ENCODE results near the gene HSFX3. TPM values are rescaled to one million over a fixed set of nuclear protein-coding genes. Genes with fewer than 3 reads are reported as not detected.

HSFX3 gene
- total RNA-seq (2022; extraction: Qiagen RNA extraction), result 0.07 TPM in 1 of 5 replicates, not detected in the others

GRCh38 chrX:149549701-149550100, at the start of gene HSFX3:
Gene HSFX3 (minus strand): TSS chrX:149549924. CDS start chrX:149549852, 72 bp downstream.

GRCh38 chrX:149595214-149595613, 45.5 kb upstream of the HSFX3 start, which contains the start of gene HSFX2:
Gene HSFX2 (minus strand): TSS chrX:149595314. CDS start chrX:149594700, 614 bp downstream.

GRCh38 chrX:149587359-149587758, 37.6 kb upstream of the HSFX3 start, which contains the start of gene MAGEA9B:
Gene MAGEA9B (minus strand): TSS chrX:149587459. CDS start chrX:149583179, 4,280 bp downstream.

GRCh38 chrX:149540621-149541520, 8.9 kb downstream of the HSFX3 start, which contains the start of gene EOLA1:
Gene EOLA1 (plus strand): TSS chrX:149541012. CDS start chrX:149545631, 4,619 bp downstream.

GRCh38 chrX:149504915-149505651, 44.6 kb downstream of the HSFX3 start, which contains the start of gene IDS:
Gene IDS (minus strand): TSS chrX:149505306. CDS start chrX:149505137, 169 bp downstream.

Other genes with a start within 250 kb of the HSFX3 start
- 90.2 to 95.3 TPM (median 92.7 TPM) in 5 replicates for gene IDS, start 44.6 kb downstream of the HSFX3 start, total RNA-seq (2022; extraction: Qiagen RNA extraction)
- 20.6 to 22.5 TPM (median 21.3 TPM) in 5 replicates for gene EOLA1, start 8.9 kb downstream of the HSFX3 start, total RNA-seq (2022; extraction: Qiagen RNA extraction)
- 0.06 TPM in 1 of 5 replicates, not detected in the others for gene MAGEA9B, start 37.5 kb upstream of the HSFX3 start, total RNA-seq (2022; extraction: Qiagen RNA extraction)
- gene HSFX2, start 45.4 kb upstream of the HSFX3 start, total RNA-seq (2022; extraction: Qiagen RNA extraction), result 0.13 to 0.18 TPM (median 0.15 TPM) in 4 of 5 replicates, not detected in the other
- 24.7 to 29.3 TPM (median 28.6 TPM) in 5 replicates for gene TMEM185A, start 81.9 kb upstream of the HSFX3 start, total RNA-seq (2022; extraction: Qiagen RNA extraction)
- not detected in 5 replicates for gene MAGEA11, start 162.1 kb upstream of the HSFX3 start, total RNA-seq (2022; extraction: Qiagen RNA extraction)
- gene HSFX1, start 224.1 kb upstream of the HSFX3 start, total RNA-seq (2022; extraction: Qiagen RNA extraction), result 0.28 to 0.37 TPM (median 0.31 TPM) in 5 replicates
- gene MAGEA9, start 232.0 kb upstream of the HSFX3 start, total RNA-seq (2022; extraction: Qiagen RNA extraction), result not detected in 5 replicates